ENCODE measurements around the gene TTLL13. TPM values are rescaled to one million over a fixed set of nuclear protein-coding genes. Genes with fewer than 3 reads are reported as not detected.

Gene TTLL13
- total RNA-seq, 6 experiments from 2014 or later, result 0.13 to 0.46 TPM; not detected in 4

GRCh38 chr15:90227816-90228772 is 21.3 kb upstream of the TTLL13 start:
- H3K27ac ChIP-seq, result no peak overlapping the region
- intact Hi-C loops (cut with DNase I), result loop anchor here in 1 of 2 donors (10.0 kb wide), 1 partner anchor 83 kb away; no protein-coding TSS in a partner anchor
- no peaks in the 10 kb centered on the region for H3K9me3 ChIP-seq
- H3K4me1 ChIP-seq, result peaks cover 0 to 38% (median 18%) of the 10 kb centered on the region in 4 donors
- no CpG with 5 or more reads among the region's 38 CpGs for WGBS (ENCODE audit: insufficient coverage, low coverage, low lambda C conversion rate, missing lambda C conversion rate)
- peaks cover 14 to 69% (median 40%) of the 10 kb centered on the region in 4 donors for H3K36me3 ChIP-seq
- DNase-seq, result no peak
- no peak for ATAC-seq
- no peak for TF ChIP-seq POLR2A (IDR thresholded peaks at IDR 0.05)
- TF ChIP-seq CTCF (IDR thresholded peaks at IDR 0.05), result no peak
- H3K4me3 ChIP-seq, result no peak overlapping the region
- no peaks in the 10 kb centered on the region for H3K27me3 ChIP-seq

- Histone ChIP-seq H3K36me3 (peaks cover 14 to 62% (median 34%) of the 10 kb centered on the region in 4 donors), H3K27me3 (no peaks in the 10 kb centered on the region), H3K9me3 (no peaks in the 10 kb centered on the region), H3K27ac (no peak overlapping the region), H3K4me3 (no peak overlapping the region), H3K4me1 (peaks cover 0 to 38% (median 18%) of the 10 kb centered on the region in 4 donors)
- no peak for ATAC-seq
- intact Hi-C loops (cut with DNase I), result loop anchor here in 1 of 2 donors (10.0 kb wide), 1 partner anchor 84 kb away; no protein-coding TSS in a partner anchor
- WGBS (ENCODE audit: insufficient coverage, low coverage, low lambda C conversion rate, missing lambda C conversion rate), result 67% methylated on average over 1 of the region's 15 CpGs
- TF ChIP-seq POLR2A (IDR thresholded peaks at IDR 0.05) (no peak), CTCF (IDR thresholded peaks at IDR 0.05) (no peak)
- peak in 1 of 3 donors; percentile 28 for DNase-seq
Measured at GRCh38 chr15:90228960-90229359, 20.4 kb upstream of the TTLL13 start.

GRCh38 chr15:90230071-90230494 is 19.3 kb upstream of the TTLL13 start:
- Histone ChIP-seq H3K9me3 (no peaks in the 10 kb centered on the region), H3K4me1 (peaks cover 0 to 46% (median 18%) of the 10 kb centered on the region in 4 donors), H3K4me3 (no peak overlapping the region), H3K27ac (peak overlapping the region; percentile 65 to 97 (median 90)), H3K36me3 (peaks cover 5 to 51% (median 26%) of the 10 kb centered on the region in 4 donors), H3K27me3 (no peaks in the 10 kb centered on the region)
- peak; percentile 48 to 57 (median 51) for ATAC-seq
- peak; percentile 84 to 90 (median 89) for DNase-seq
- intact Hi-C loops (cut with DNase I), result no loop called here
- WGBS (ENCODE audit: insufficient coverage, low coverage, low lambda C conversion rate, missing lambda C conversion rate), result 36% methylated on average over 10 of the region's 12 CpGs
- TF ChIP-seq POLR2A (IDR thresholded peaks at IDR 0.05) (no peak), CTCF (IDR thresholded peaks at IDR 0.05) (peak in 1 of 4 donors; percentile 13)

- 40% methylated on average over 1 of the region's 8 CpGs for WGBS (ENCODE audit: insufficient coverage, low coverage, low lambda C conversion rate, missing lambda C conversion rate)
- intact Hi-C loops (cut with DNase I), result no loop called here
- ATAC-seq (no peak), DNase-seq (no peak)
- H3K9me3 ChIP-seq, result no peaks in the 10 kb centered on the region
- H3K4me3 ChIP-seq, result no peak overlapping the region
- H3K27ac ChIP-seq, result peak overlapping the region; percentile 65 to 97 (median 90)
- TF ChIP-seq CTCF (IDR thresholded peaks at IDR 0.05) (no peak), POLR2A (IDR thresholded peaks at IDR 0.05) (no peak)
- no peaks in the 10 kb centered on the region for H3K27me3 ChIP-seq
- peaks cover 5 to 45% (median 23%) of the 10 kb centered on the region in 4 donors for H3K36me3 ChIP-seq
- H3K4me1 ChIP-seq, result peaks cover 0 to 47% (median 18%) of the 10 kb centered on the region in 4 donors
Measured at GRCh38 chr15:90230610-90231009, 18.7 kb upstream of the TTLL13 start.

Data from right lobe of liver (tissue), 6 donors.